ENCODE data around the gene PAXIP1.

- TF ChIP-seq, protein P1, sequence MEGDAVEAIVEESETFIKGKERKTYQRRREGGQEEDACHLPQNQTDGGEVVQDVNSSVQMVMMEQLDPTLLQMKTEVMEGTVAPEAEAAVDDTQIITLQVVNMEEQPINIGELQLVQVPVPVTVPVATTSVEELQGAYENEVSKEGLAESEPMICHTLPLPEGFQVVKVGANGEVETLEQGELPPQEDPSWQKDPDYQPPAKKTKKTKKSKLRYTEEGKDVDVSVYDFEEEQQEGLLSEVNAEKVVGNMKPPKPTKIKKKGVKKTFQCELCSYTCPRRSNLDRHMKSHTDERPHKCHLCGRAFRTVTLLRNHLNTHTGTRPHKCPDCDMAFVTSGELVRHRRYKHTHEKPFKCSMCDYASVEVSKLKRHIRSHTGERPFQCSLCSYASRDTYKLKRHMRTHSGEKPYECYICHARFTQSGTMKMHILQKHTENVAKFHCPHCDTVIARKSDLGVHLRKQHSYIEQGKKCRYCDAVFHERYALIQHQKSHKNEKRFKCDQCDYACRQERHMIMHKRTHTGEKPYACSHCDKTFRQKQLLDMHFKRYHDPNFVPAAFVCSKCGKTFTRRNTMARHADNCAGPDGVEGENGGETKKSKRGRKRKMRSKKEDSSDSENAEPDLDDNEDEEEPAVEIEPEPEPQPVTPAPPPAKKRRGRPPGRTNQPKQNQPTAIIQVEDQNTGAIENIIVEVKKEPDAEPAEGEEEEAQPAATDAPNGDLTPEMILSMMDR (IDR thresholded peaks at IDR 0.05): no peak
- TF ChIP-seq POLR2A (IDR thresholded peaks at IDR 0.05) (no peak), EP300 (IDR thresholded peaks at IDR 0.05) (no peak)
These were observed 42.7 kb downstream of the PAXIP1 start for GRCh38 chr7:154960063-154960790.

All from tibial nerve (tissue), 4 donors.